ENCODE measurements around the gene SYCP2L. TPM values are rescaled to one million over a fixed set of nuclear protein-coding genes. Genes with fewer than 3 reads are reported as not detected.

Gene SYCP2L
- total and polyA plus RNA-seq, 2 of the 8 experiments (the other 6 are each of a cell fraction or from before 2014, with no cell fraction given): 1.7 to 4.2 TPM

DNA sequence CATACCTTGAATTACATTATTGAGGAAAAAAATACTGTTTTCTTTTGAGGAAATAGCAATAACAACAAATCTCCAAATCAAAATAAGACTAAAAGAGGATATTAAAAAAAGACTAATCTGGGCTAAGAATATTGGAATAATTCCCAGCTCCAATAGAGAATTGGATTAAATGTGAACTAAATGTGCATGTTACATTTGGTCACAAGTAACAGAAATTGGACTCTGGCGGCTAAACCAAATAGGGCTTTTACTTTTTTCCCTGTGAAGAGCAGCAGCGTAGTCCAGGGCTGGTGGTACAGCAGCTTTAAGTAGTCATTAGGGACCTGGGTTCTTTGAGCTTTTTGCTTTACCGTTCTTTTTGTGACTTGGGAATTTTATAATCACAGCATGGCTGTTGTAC, 85.3 kb downstream of the SYCP2L start:
- no peak overlapping the region for H2BK120ac ChIP-seq (replicated peaks; ENCODE audit: low read depth, low read length)
- CTCF ChIA-PET (ENCODE audit: partially characterized antibody): interaction anchor here (0.7 to 1.8 kb wide), 4 partner anchors 18 to 97 kb away, joined by 3 to 8 read pairs (median 3); no protein-coding TSS in a partner anchor
- H2BK5ac ChIP-seq (ENCODE audit: low read depth, low read length): no peak overlapping the region
- POLR2A ChIA-PET (ENCODE audit: partially characterized antibody): no interaction called here
- no peak overlapping the region for H3K9ac ChIP-seq (replicated peaks in 1 of 4; ENCODE audit: extremely low read depth in 1 of 4, low read depth in 3 of 4, low read length in 3 of 4)
- H3K79me2 ChIP-seq (ENCODE audit: control insufficient read depth in 1 of 2, insufficient read depth in 2 of 2, low read length in 2 of 2): no peaks in the 10 kb centered on the region
- H3K23ac ChIP-seq (ENCODE audit: insufficient read length): no peak overlapping the region
- no peak overlapping the region for H3K4ac ChIP-seq (replicated peaks; ENCODE audit: insufficient read length, low read depth, low read length)
- no peak overlapping the region for H2AFZ ChIP-seq (ENCODE audit: low read length)
- no peak overlapping the region for H2AK5ac ChIP-seq (ENCODE audit: low read depth, low read length)
- H3K23me2 ChIP-seq (ENCODE audit: low read depth, low read length): no peaks in the 10 kb centered on the region; the same call in 1 of the 2 replicates
- no peak overlapping the region for H3K18ac ChIP-seq (ENCODE audit: extremely low read depth, low read length)
- H3K36me3 ChIP-seq (ENCODE audit: control insufficient read depth in 2 of 4, insufficient read depth in 4 of 4, low read length in 3 of 4): no peaks in the 10 kb centered on the region
- FAIRE-seq (no peak), DNase-seq (ENCODE audit: low read depth in 1 of 2, low spot score in 2 of 2) (no peak)
- H2BK20ac ChIP-seq (ENCODE audit: low read length): no peak overlapping the region
- no peak overlapping the region for H2BK15ac ChIP-seq (ENCODE audit: low read length)
- no peak overlapping the region for H3K14ac ChIP-seq (ENCODE audit: insufficient read length)
- H4K91ac ChIP-seq (replicated peaks; ENCODE audit: insufficient read length, low read length): no peak overlapping the region
- H3K9me3 ChIP-seq (ENCODE audit: insufficient read depth in 2 of 2, low read depth in 1 of 2, low read length in 1 of 2): no peaks in the 10 kb centered on the region
- no peaks in the 10 kb centered on the region for H3K79me1 ChIP-seq (ENCODE audit: low read depth, low read length)
- H3K4me1 ChIP-seq (replicated peaks in 1 of 4; ENCODE audit: control insufficient read depth in 3 of 4, insufficient read depth in 4 of 4, low read length in 3 of 4): no peaks in the 10 kb centered on the region
- no peak overlapping the region for H3K56ac ChIP-seq (replicated peaks; ENCODE audit: insufficient read length, low read depth, low read length)
- no peak overlapping the region for H3K27ac ChIP-seq (ENCODE audit: low read depth, low read length)
- H4K8ac ChIP-seq (ENCODE audit: extremely low read depth, insufficient read depth, low read length): no peak overlapping the region
- no peak overlapping the region for H4K5ac ChIP-seq (ENCODE audit: insufficient read length, low read depth, low read length)
- H3K4me2 ChIP-seq (ENCODE audit: insufficient read depth in 1 of 2, low read depth in 2 of 2, low read length in 2 of 2): no peak overlapping the region
- 85% methylated on average over 3 of the region's 3 CpGs; no CpG with 5 or more reads in 1 of the 2 experiments for WGBS, 2 experiments (ENCODE audit: extremely low coverage in 1 of 2, insufficient coverage in 1 of 2, insufficient read length in 1 of 2, insufficient replicate concordance in 2 of 2, low coverage in 1 of 2, low lambda C conversion rate in 2 of 2, missing lambda C conversion rate in 1 of 2)
- no peaks in the 10 kb centered on the region for H4K20me1 ChIP-seq (replicated peaks in 1 of 2; ENCODE audit: control insufficient read depth in 1 of 2, insufficient read depth in 2 of 2, low read length in 2 of 2)
- no peak overlapping the region for H3K4me3 ChIP-seq (ENCODE audit: extremely low read depth in 1 of 4, insufficient read depth in 2 of 4, low read depth in 3 of 4, low read length in 4 of 4)
- H3K27me3 ChIP-seq (replicated peaks in 1 of 4; ENCODE audit: control insufficient read depth in 3 of 4, extremely low read depth in 1 of 4, insufficient read depth in 3 of 4, low read length in 3 of 4): 0 out of 7 replicates have a peak, but pooled peaks cover 0 to 5% (median 0%) of the 10 kb centered on the region in 4 experiments
- no peak overlapping the region for H2BK12ac ChIP-seq (ENCODE audit: low read depth, low read length)
- no peak for TF ChIP-seq BRCA1 (IDR thresholded peaks at IDR 0.05; ENCODE audit: low read depth, low read length)
- TF ChIP-seq RBBP5 (IDR thresholded peaks at IDR 0.05; ENCODE audit: borderline replicate concordance, low read depth, low read length): no peak
- TF ChIP-seq EGR1 (IDR thresholded peaks at IDR 0.05; ENCODE audit: borderline replicate concordance, low read depth, low read length): no peak
- TF ChIP-seq FOSL1 (IDR thresholded peaks at IDR 0.05; ENCODE audit: insufficient read depth, low read depth, low read length): no peak
- TF ChIP-seq MAX (IDR thresholded peaks at IDR 0.05): no peak
- no peak for TF ChIP-seq KDM1A (IDR thresholded peaks at IDR 0.05; ENCODE audit: borderline replicate concordance, low read length)
- TF ChIP-seq SP2 (IDR thresholded peaks at IDR 0.05; ENCODE audit: low read length): no peak
- TF ChIP-seq NRF1 (IDR thresholded peaks at IDR 0.05; ENCODE audit: low read depth, low read length): no peak
- TF ChIP-seq CHD1 (IDR thresholded peaks at IDR 0.05; ENCODE audit: low read depth, low read length): no peak
- TF ChIP-seq EZH2 (IDR thresholded peaks at IDR 0.05; ENCODE audit: low read depth, low read length, severe bottlenecking): no peak
- no peak for TF ChIP-seq SAP30 (IDR thresholded peaks at IDR 0.05; ENCODE audit: insufficient read depth, insufficient replicate concordance, low read length)
- TF ChIP-seq MAFK (IDR thresholded peaks at IDR 0.05; ENCODE audit: low read depth, low read length): no peak
- TF ChIP-seq KDM5A (IDR thresholded peaks at IDR 0.05; ENCODE audit: low read length): no peak
- TF ChIP-seq JUN (IDR thresholded peaks at IDR 0.05; ENCODE audit: low read depth, low read length): no peak
